AML-193 (cell line): ENCODE data around the gene AGAP1.
"Not testable (repeated sequence)": the region's sequence is repeated elsewhere in the genome, so short reads cannot be mapped to it uniquely, and the experiment has no call there.

Experiments
- DNase-seq, 2 experiments: peaks; one replicate each; lab custom pipeline; 2025; lab: John Stamatoyannopoulos, UW

Gene AGAP1

GRCh38 chr2:236123716-236124115 lies 629.9 kb downstream of the AGAP1 start:
- DNase-seq: no peak

GRCh38 chr2:236124182-236124893 lies 630.5 kb downstream of the AGAP1 start:
- DNase-seq: no peak

GRCh38 chr2:236125541-236125940 lies 631.7 kb downstream of the AGAP1 start:
- DNase-seq: no peak

- no peak for DNase-seq
Measured at GRCh38 chr2:236127010-236127409, 633.2 kb downstream of the AGAP1 start.

- no peak for DNase-seq
Measured at GRCh38 chr2:236128321-236128720, 634.5 kb downstream of the AGAP1 start.

GRCh38 chr2:236129935-236130334 lies 636.1 kb downstream of the AGAP1 start:
- no peak for DNase-seq

- DNase-seq: no peak
Measured at GRCh38 chr2:236130349-236130998, 636.6 kb downstream of the AGAP1 start.

GRCh38 chr2:236131073-236131692 lies 637.3 kb downstream of the AGAP1 start:
- no peak for DNase-seq

GRCh38 chr2:236133410-236134012 lies 639.7 kb downstream of the AGAP1 start:
- no peak for DNase-seq

- no peak for DNase-seq
Measured at GRCh38 chr2:236136538-236136937, 642.7 kb downstream of the AGAP1 start.

- no peak for DNase-seq
Measured at GRCh38 chr2:236137066-236137465, 643.2 kb downstream of the AGAP1 start.

GRCh38 chr2:236141616-236142015 lies 647.8 kb downstream of the AGAP1 start:
- not testable (repeated sequence) for DNase-seq

- no peak for DNase-seq
Measured at GRCh38 chr2:236143811-236144210, 650.0 kb downstream of the AGAP1 start.

GRCh38 chr2:236146436-236146835 lies 652.6 kb downstream of the AGAP1 start:
- no peak for DNase-seq

- DNase-seq: no peak
Measured at GRCh38 chr2:236155406-236155805, 661.6 kb downstream of the AGAP1 start.

GRCh38 chr2:236156095-236156859 lies 662.4 kb downstream of the AGAP1 start:
- DNase-seq: no peak

- no peak for DNase-seq
Measured at GRCh38 chr2:236156860-236157194, 663.0 kb downstream of the AGAP1 start.

GRCh38 chr2:236157366-236157765 lies 663.5 kb downstream of the AGAP1 start:
- DNase-seq: no peak

- no peak for DNase-seq
Measured at GRCh38 chr2:236157815-236158498, 664.1 kb downstream of the AGAP1 start.

GRCh38 chr2:236158969-236159777 lies 665.3 kb downstream of the AGAP1 start:
- no peak for DNase-seq

GRCh38 chr2:236159778-236160170 lies 665.9 kb downstream of the AGAP1 start:
- no peak for DNase-seq
